Uterus (tissue), 2 donors: ENCODE data around the gene TMEM131L.

Experiments
- POLR2A ChIP-seq, 2 donors: fragments of 450-650 bp; IDR thresholded peaks; one replicate each; pipeline ENCODE4 v1.6.1; 2016; ENCODE audit warnings: antibody characterized with exemption in 2 of 2, mild to moderate bottlenecking in 1 of 2, moderate library complexity in 1 of 2
- TF ChIP-seq, protein P1 (sequence below), 4 experiments: fragments of 200-600 bp in 2 of 4; fragments of 450-650 bp in 2 of 4; sonication (generic) in 2 of 4; IDR thresholded peaks; one replicate each; pipeline ENCODE4 v1.5.1; 2016 to 2019; ENCODE audit warnings: antibody characterized with exemption in 4 of 4, mild to moderate bottlenecking in 2 of 4, moderate library complexity in 1 of 4

DNA sequence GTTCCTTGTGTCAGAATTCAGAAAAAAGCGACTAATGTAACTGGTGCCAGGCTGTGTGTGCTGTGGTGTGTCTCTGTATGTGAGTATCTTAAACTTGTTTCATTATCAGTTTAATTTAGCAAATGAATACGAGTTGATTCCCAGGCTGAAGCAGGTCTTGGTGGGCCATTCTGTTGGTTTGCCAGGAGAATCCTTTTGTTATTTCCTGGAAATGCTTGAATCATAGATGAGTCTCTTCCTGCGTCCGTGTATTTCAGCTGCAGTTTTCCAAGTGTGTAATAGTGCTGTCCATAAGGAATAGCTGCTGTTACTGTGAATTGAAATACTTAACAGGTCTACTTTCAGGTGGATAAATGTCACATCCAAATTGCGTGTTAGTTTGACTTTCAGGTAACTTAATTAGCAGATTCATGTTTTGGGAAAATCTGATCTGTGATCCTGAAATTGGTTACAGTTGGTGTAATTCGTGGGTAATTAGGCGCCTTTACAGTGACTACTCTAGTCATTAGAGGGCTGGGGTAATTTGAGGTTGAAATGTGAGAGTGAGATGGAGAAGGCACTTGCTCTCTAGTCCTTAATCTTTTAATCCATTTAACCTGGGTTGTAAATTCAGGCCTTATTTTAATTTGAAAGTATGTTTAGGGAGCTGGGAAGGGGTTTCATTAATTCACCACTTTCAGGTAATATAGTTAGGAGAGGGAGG lies 23.8 kb downstream of the TMEM131L start:
- TF ChIP-seq, protein P1, sequence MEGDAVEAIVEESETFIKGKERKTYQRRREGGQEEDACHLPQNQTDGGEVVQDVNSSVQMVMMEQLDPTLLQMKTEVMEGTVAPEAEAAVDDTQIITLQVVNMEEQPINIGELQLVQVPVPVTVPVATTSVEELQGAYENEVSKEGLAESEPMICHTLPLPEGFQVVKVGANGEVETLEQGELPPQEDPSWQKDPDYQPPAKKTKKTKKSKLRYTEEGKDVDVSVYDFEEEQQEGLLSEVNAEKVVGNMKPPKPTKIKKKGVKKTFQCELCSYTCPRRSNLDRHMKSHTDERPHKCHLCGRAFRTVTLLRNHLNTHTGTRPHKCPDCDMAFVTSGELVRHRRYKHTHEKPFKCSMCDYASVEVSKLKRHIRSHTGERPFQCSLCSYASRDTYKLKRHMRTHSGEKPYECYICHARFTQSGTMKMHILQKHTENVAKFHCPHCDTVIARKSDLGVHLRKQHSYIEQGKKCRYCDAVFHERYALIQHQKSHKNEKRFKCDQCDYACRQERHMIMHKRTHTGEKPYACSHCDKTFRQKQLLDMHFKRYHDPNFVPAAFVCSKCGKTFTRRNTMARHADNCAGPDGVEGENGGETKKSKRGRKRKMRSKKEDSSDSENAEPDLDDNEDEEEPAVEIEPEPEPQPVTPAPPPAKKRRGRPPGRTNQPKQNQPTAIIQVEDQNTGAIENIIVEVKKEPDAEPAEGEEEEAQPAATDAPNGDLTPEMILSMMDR (IDR thresholded peaks at IDR 0.05) = no peak
- TF ChIP-seq POLR2A (IDR thresholded peaks at IDR 0.05) = no peak
